Adrenal gland (tissue), 12 donors: Measurements from ENCODE around the gene STAG3. TPM values are rescaled to one million over a fixed set of nuclear protein-coding genes. Genes with fewer than 3 reads are reported as not detected.
A peak's percentile ranks its signal among the peaks of the same experiment; 100 is the strongest.
"Not testable (repeated sequence)": the region's sequence is repeated elsewhere in the genome, so short reads cannot be mapped to it uniquely, and the experiment has no call there.

ENCODE experiments used
- DNase-seq, 7 donors: peaks; one replicate each; pipeline ENCODE4 v3.0.0-alpha.2; 2019 to 2020
- H3K27ac ChIP-seq, 5 donors: fragments of 200-600 bp; sonication (generic) in 4 of 5; 1 replicate in 3 of 5; 2 replicates in 2 of 5; pipeline versions ENCODE4 v1.5.1 to v1.8.0; 2016 to 2020; ENCODE audit warnings: mild to moderate bottlenecking in 1 of 5
- H3K27me3 ChIP-seq: fragments of 200-600 bp; 2 replicates; pipeline ENCODE4 v1.8.0; 2021
- H3K36me3 ChIP-seq, 2 donors: fragments of 200-600 bp; replicated peaks in 1 of 2; 1 replicate in 1 of 2; 2 replicates in 1 of 2; pipeline versions ENCODE4 v1.5.1 to v1.8.0; 2018 to 2022
- H3K4me1 ChIP-seq, 2 donors: fragments of 200-600 bp; replicated peaks in 1 of 2; 1 replicate in 1 of 2; 2 replicates in 1 of 2; pipeline versions ENCODE4 v1.5.1 to v1.8.0; 2018 to 2021
- H3K4me3 ChIP-seq, 4 donors: fragments of 200-600 bp; sonication (generic) in 3 of 4; one replicate each; pipeline ENCODE4 v1.5.1; 2016 to 2018
- H3K9me3 ChIP-seq, 3 donors: fragments of 200-600 bp; sonication (generic) in 1 of 3; replicated peaks in 1 of 3; 1 replicate in 2 of 3; 2 replicates in 1 of 3; pipeline versions ENCODE4 v1.5.1 to v1.8.0; 2016 to 2021
- POLR2A ChIP-seq, 2 donors: fragments of 450-650 bp; IDR thresholded peaks; one replicate each; pipeline ENCODE4 v1.6.1; 2017; ENCODE audit warnings: antibody characterized with exemption in 2 of 2, mild to moderate bottlenecking in 2 of 2, moderate library complexity in 1 of 2
- WGBS, 4 donors: extraction: QIAGEN DNeasy Blood & Tissue Kit in 2 of 4; methylation state at CpG; one replicate each; pipeline versions ENCODE4 v1.1.5 to v1.1.7; 2013 to 2017; 5-methylcytosine and 5-hydroxymethylcytosine counted together
- intact Hi-C, 2 donors: fragments of 100-400 bp; cut with DNase I; formaldehyde crosslinking; loops; one replicate each; pipeline versions ENCODE4 v1.14.1 to v1.15.0; 2022 to 2023
- polyA plus RNA-seq, 3 donors: library from polyadenylated mRNA; stranded (reverse); fragments of 200-250 nt in 2 of 3; fragments of 350-450 nt in 1 of 3; fragmentation: Illumina TruSeq in 1 of 3; extraction: RNeasy Lipid Tissue Mini Kit (QIAGEN cat#74804) in 1 of 3; gene quantifications; one replicate each; pipeline ENCODE4 v1.2.3, GENCODE V29; 2013 to 2014
- total RNA-seq, 9 donors: library from RNA; depleted of rRNA in 4 of 9; stranded (reverse); fragments of >200 nt in 4 of 9; fragments of 120-200 nt in 1 of 9; fragmentation: NEBNext Ultra II Directional in 1 of 9; extraction: Animal tissue kit (Norgen Biotek cat#: 25700) in 1 of 9; gene quantifications; one replicate each; pipeline versions ENCODE4 v1.1.0 to v1.2.4, GENCODE V29; 2013 to 2023
- TF ChIP-seq, protein P1 (sequence below), 6 experiments: fragments of 450-650 bp in 4 of 6; fragments of 200-600 bp in 2 of 6; sonication (generic) in 1 of 6; IDR thresholded peaks; 1 replicate in 5 of 6; 2 replicates in 1 of 6; pipeline versions ENCODE4 v1.5.1 to v1.8.0; 2016 to 2021; ENCODE audit warnings: antibody characterized with exemption in 6 of 6, mild to moderate bottlenecking in 2 of 6, moderate library complexity in 1 of 6
- donor health status: healthy with polysubstance abuse.
- donor health status: Bipolar disorder and iron deficiency.
- donor health status: DM: yes; HTN: yes; CAD: no.
- donor health status: DM: no; HTN: no; CAD: no.
- donor health status: DM: no; HTN: no; CAD: no.
- donor health status: DM: yes; HTN: yes; CAD: no.

Gene STAG3
- total and polyA plus RNA-seq, 12 donors = 0.26 to 3.3 (median 1.3) TPM

DNA sequence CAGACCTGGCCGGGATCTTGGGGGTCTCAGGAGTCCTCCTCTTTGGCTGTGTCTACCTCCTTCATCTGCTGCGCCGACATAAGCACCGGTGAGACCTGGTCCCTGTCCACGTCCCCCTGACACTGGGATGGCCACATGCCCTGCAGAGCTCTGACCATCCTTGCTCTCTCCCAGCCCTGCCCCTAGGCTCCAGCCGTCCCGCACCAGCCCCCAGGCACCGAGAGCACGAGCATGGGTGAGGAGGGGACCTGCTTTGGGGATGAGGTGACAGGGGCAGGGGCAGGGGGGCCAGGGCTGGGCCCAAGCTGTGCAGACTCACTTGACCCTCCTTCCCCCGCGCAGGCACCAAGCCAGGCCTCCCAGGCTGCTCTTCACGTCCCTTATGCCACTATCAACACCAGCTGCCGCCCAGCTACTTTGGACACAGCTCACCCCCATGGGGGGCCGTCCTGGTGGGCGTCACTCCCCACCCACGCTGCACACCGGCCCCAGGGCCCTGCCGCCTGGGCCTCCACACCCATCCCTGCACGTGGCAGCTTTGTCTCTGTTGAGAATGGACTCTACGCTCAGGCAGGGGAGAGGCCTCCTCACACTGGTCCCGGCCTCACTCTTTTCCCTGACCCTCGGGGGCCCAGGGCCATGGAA lies 43.0 kb downstream of the STAG3 start:
- H3K36me3 ChIP-seq = no peaks in the 10 kb centered on the region
- H3K27ac ChIP-seq = peak overlapping the region in 2 of 5 donors; percentile 5 to 45
- DNase-seq = no peak

DNA sequence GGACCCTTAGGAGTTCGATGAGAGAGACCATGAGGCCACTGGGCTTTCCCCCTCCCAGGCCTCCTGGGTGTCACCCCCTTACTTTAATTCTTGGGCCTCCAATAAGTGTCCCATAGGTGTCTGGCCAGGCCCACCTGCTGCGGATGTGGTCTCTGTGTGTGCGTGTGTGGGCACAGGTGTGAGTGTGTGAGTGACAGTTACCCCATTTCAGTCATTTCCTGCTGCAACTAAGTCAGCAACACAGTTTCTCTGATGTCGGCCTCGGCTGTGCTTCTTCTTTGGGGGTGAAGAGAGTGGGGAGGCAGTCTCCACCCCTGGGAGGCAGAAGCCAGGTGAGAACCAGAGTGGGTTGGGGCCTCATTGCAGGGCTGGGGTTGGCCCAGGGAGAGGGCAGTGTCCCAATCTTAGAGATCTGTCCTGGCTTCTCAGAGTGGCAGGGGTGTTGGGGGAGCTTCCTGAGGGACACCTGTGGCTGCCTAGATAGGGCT lies 43.6 kb downstream of the STAG3 start:
- Histone ChIP-seq H3K27ac (no peak overlapping the region), H3K36me3 (no peaks in the 10 kb centered on the region), H3K27me3 (no peaks in the 10 kb centered on the region), H3K4me1 (peaks cover 0 to 4% of the 10 kb centered on the region in 2 donors), H3K4me3 (no peak overlapping the region), H3K9me3 (no peaks in the 10 kb centered on the region)
- no peak for TF ChIP-seq POLR2A (IDR thresholded peaks at IDR 0.05)
- TF ChIP-seq, protein P1, sequence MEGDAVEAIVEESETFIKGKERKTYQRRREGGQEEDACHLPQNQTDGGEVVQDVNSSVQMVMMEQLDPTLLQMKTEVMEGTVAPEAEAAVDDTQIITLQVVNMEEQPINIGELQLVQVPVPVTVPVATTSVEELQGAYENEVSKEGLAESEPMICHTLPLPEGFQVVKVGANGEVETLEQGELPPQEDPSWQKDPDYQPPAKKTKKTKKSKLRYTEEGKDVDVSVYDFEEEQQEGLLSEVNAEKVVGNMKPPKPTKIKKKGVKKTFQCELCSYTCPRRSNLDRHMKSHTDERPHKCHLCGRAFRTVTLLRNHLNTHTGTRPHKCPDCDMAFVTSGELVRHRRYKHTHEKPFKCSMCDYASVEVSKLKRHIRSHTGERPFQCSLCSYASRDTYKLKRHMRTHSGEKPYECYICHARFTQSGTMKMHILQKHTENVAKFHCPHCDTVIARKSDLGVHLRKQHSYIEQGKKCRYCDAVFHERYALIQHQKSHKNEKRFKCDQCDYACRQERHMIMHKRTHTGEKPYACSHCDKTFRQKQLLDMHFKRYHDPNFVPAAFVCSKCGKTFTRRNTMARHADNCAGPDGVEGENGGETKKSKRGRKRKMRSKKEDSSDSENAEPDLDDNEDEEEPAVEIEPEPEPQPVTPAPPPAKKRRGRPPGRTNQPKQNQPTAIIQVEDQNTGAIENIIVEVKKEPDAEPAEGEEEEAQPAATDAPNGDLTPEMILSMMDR (IDR thresholded peaks at IDR 0.05) = no peak
- intact Hi-C loops = no loop called here
- no peak for DNase-seq
- WGBS, 4 donors = 67 to 90% (median 85%) methylated on average over 1 to 5 of the region's 5 CpGs

More for the DNA sequence above, 43.0 kb downstream of the STAG3 start:
- WGBS, 4 donors = 86 to 98% (median 88%) methylated on average over 9 to 22 of the region's 22 CpGs
- Histone ChIP-seq H3K27me3 (no peaks in the 10 kb centered on the region), H3K4me1 (peaks cover 0 to 4% of the 10 kb centered on the region in 2 donors), H3K4me3 (no peak overlapping the region), H3K9me3 (no peaks in the 10 kb centered on the region)
- intact Hi-C loops = no loop called here
- TF ChIP-seq, protein P1 (IDR thresholded peaks at IDR 0.05) = no peak
- TF ChIP-seq POLR2A (IDR thresholded peaks at IDR 0.05) = no peak

DNA sequence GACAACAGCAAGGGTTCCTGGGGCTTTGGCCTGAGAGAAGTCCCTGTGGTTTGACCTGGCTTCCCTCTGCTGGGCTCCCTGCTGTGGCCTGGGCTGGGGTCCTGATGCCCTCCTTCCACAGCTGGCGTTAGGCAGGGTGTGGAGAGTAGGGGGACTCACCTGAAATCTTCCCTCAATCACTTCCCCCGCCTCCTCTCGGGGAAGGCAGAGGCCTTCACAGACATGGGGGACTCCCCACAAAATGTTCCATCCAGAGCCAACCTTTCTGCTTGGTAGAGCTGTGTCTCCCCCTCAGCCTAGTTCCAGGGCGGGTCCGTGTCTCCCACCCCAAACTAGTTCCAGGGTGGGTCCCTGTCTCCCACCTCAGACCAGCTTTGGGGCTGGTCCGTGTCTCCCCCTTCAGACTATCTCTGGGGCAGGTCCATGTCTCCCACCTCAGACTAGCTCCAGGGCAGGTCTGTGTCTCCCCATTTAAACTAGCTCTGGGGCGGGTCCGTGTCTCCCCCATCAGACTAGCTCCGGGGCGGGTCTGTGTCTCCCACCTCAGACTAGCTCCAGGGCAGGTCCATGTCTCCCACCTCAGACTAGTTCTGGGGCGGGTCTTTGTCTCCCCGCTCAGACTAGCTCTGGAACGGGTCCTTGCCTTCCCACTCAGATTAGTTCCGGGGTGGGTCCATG lies 44.2 kb downstream of the STAG3 start:
- Histone ChIP-seq H3K27me3 (no peaks in the 10 kb centered on the region), H3K4me1 (peaks cover 0 to 4% of the 10 kb centered on the region in 2 donors), H3K9me3 (no peaks in the 10 kb centered on the region), H3K36me3 (no peaks in the 10 kb centered on the region), H3K4me3 (no peak overlapping the region), H3K27ac (no peak overlapping the region)
- TF ChIP-seq POLR2A (IDR thresholded peaks at IDR 0.05) = no peak
- TF ChIP-seq, protein P1 (IDR thresholded peaks at IDR 0.05) = no peak
- intact Hi-C loops = no loop called here
- DNase-seq = no peak
- 82 to 92% (median 86%) methylated on average over 13 to 14 of the region's 14 CpGs for WGBS, 4 donors

DNA sequence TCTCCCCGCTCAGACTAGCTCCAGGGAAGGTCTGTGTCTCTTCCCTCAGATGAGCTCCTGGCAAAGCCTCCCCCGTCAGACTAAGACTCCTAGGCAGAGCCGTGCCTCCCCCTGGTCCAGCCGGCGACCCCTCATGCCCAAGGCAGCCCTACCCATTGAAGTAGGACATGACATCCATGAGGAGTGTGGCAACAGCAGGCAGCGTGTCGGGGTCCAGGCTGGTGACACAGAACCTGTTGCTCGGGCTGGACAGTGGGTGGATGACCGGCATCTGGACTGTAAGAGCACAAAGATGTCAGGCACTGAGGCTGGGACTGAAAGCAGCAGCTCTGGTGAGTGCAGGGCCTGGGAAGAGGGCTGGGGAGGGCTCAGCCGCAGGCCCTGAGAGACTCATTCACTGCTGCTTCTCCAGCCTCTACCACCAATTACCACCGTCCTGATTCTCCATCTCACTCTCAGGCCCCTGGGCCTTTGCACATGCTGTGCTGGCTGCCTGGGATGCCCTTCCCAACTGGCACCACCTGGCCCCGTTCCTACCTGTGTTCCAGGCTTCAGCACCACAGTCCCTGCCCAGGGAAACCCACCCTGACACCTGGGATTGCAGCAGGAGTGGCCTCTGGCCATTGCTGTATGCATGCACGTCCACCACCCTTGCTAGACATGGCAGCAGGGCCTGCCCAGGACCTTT lies 44.9 kb downstream of the STAG3 start:
- 90 to 100% (median 95%) methylated on average over 6 to 13 of the region's 13 CpGs for WGBS, 4 donors
- DNase-seq = no peak
- TF ChIP-seq, protein P1 (IDR thresholded peaks at IDR 0.05) = no peak
- intact Hi-C loops = no loop called here
- Histone ChIP-seq H3K4me3 (no peak overlapping the region), H3K27me3 (no peaks in the 10 kb centered on the region), H3K9me3 (no peaks in the 10 kb centered on the region), H3K4me1 (peaks cover 0 to under 1% of the 10 kb centered on the region in 2 donors), H3K36me3 (no peaks in the 10 kb centered on the region), H3K27ac (no peak overlapping the region)

GRCh38 chr7:100223376-100223927 lies 45.7 kb downstream of the STAG3 start:
- intact Hi-C loops = not testable (repeated sequence)
- WGBS, 4 donors = 87 to 96% (median 94%) methylated on average over 13 to 17 of the region's 17 CpGs

GRCh38 chr7:100224891-100225290 lies 47.2 kb downstream of the STAG3 start:
- intact Hi-C loops, H3K4me3 ChIP-seq, H3K9me3 ChIP-seq, H3K4me1 ChIP-seq, H3K27ac ChIP-seq, DNase-seq, H3K36me3 ChIP-seq, H3K27me3 ChIP-seq: not testable (repeated sequence)
- WGBS, 4 donors = 91 to 95% (median 94%) methylated on average over 3 to 6 of the region's 6 CpGs

More at GRCh38 chr7:100223376-100223927, 45.7 kb downstream of the STAG3 start:
- H3K9me3 ChIP-seq, H3K27me3 ChIP-seq, H3K4me3 ChIP-seq, H3K27ac ChIP-seq, DNase-seq, H3K4me1 ChIP-seq, H3K36me3 ChIP-seq: not testable (repeated sequence)
